BJ (cell line): ENCODE data around the gene TEX261. TPM values are rescaled to one million over a fixed set of nuclear protein-coding genes. Genes with fewer than 3 reads are reported as not detected.

ENCODE experiments used
- CTCF ChIA-PET: fragments of 350-600 bp; formaldehyde crosslinking; extraction: SDS; loops from one replicate; lab custom pipeline; 2021; ENCODE audit warnings: antibody characterized with exemption, inconsistent platforms; lab: Yijun Ruan, JAX
- POLR2A ChIA-PET: fragments of 300-600 bp; sonication (Branson Sonifier 250); formaldehyde crosslinking; extraction: SDS; loops from one replicate; lab custom pipeline; 2021; ENCODE audit warnings: antibody characterized with exemption; lab: Charles Lee
- DNase-seq: peaks from one replicate; pipeline ENCODE4 v3.0.0-alpha.2; 2011; ENCODE audit warnings: low read depth
- H3K27me3 ChIP-seq: 2 replicates; pipeline ENCODE4 v1.6.0; 2011; ENCODE audit warnings: low read length; ENCODE audit not compliant: control insufficient read depth, insufficient read depth
- H3K36me3 ChIP-seq: 2 replicates; pipeline ENCODE4 v1.5.1; 2011; ENCODE audit warnings: low read length; ENCODE audit not compliant: control insufficient read depth, insufficient read depth
- H3K4me3 ChIP-seq: 2 replicates; pipeline ENCODE4 v1.5.1; 2011; ENCODE audit warnings: low read depth, mild to moderate bottlenecking, control low read depth, low read length
- polyA plus RNA-seq: library from polyadenylated mRNA; depleted of rRNA; stranded (reverse); fragments of >200 nt; gene quantifications from 2 replicates; pipeline ENCODE4 v1.2.3, GENCODE V29; 2011
- TF ChIP-seq, protein P1 (sequence below): IDR thresholded peaks from 2 replicates; pipeline ENCODE4 v1.5.1; 2011; ENCODE audit warnings: low read depth, mild to moderate bottlenecking, control low read depth, inconsistent platforms, low read length, moderate library complexity; ENCODE audit not compliant: insufficient read depth

Gene TEX261
- polyA plus RNA-seq, 1 experiment: 83.2 TPM

DNA sequence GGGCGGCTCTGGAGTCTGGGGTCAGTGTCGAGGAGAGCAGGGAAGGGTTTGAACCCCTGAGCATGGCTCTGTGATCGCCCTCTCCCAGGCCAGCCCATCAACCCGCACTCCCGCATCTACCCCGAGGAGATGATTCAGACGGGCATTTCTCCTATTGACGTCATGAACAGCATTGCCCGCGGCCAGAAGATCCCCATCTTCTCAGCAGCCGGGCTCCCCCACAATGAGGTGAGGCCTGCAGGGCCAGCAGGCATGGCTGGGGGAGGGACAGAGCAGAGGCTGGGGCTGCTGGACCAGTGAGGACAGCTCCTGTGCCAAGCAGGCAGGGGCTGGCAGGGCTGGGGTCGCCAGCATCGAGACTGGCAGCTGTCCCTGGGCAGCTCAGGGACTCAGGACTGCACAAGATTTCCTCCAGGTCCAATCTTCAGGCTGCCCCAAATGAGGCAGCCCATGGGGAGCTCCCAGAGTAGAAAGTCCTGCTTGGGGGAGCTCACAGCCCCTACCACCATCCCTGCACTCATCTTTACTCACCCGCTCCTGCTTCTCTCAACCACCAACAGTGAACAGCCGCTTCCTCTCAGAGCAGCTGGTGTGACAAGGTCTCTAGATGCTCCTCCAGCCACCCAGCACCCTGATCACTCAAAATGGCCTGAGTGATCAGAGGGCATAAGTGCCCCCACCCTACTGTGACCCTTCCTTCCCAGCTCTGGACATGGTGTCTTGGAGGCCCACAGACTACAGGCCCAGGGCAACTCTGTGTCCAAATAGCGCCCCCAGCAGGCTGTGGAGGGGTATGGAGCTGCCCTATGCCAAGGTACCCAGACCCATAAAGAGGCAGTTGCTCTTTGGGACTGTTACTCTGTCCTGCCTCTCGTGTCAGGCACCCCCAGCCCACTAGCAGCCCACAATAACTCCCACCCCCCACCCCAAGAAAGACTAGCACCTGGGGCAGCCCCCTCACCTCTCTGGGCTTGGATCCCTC is 34.5 kb downstream of the TEX261 start:
- TF ChIP-seq, protein P1, sequence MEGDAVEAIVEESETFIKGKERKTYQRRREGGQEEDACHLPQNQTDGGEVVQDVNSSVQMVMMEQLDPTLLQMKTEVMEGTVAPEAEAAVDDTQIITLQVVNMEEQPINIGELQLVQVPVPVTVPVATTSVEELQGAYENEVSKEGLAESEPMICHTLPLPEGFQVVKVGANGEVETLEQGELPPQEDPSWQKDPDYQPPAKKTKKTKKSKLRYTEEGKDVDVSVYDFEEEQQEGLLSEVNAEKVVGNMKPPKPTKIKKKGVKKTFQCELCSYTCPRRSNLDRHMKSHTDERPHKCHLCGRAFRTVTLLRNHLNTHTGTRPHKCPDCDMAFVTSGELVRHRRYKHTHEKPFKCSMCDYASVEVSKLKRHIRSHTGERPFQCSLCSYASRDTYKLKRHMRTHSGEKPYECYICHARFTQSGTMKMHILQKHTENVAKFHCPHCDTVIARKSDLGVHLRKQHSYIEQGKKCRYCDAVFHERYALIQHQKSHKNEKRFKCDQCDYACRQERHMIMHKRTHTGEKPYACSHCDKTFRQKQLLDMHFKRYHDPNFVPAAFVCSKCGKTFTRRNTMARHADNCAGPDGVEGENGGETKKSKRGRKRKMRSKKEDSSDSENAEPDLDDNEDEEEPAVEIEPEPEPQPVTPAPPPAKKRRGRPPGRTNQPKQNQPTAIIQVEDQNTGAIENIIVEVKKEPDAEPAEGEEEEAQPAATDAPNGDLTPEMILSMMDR: no peak
- ChIA-PET CTCF (interaction anchor here (0.9 to 4.8 kb wide), 7 partner anchors 8 to 41 kb away, joined by 3 to 33 read pairs (median 4); no protein-coding TSS in a partner anchor), POLR2A (no interaction called here)
- Histone ChIP-seq H3K27me3 (peaks cover under 1% of the 10 kb centered on the region), H3K4me3 (no peak overlapping the region), H3K36me3 (no peaks in the 10 kb centered on the region)
- DNase-seq: no peak

DNA sequence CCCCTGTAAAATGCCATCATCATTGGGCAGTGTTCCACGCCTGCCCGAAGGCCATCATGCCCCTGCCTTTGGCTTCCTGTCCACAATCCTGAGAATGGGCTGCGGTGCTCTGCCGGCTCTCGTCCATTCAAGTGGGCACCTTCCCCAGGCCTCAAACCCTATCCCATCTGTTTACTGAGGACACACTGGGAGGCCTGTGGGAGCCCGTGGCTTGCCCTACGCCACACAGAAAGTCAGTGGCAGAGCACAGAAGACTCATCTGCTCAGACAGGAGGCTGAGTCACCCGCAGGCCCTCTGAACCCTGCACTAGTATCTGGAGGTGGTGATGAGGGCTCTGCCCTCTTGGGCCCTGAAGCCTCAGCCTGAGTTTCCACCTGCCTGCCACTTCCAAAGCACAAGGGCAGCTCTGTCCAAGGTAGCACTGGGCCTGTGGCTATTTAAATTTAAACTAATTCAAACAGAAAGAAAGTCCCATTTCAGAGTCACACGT is 35.4 kb downstream of the TEX261 start:
- TF ChIP-seq, protein P1: no peak
- peaks cover 5% of the 10 kb centered on the region for H3K27me3 ChIP-seq
- ChIA-PET POLR2A (no interaction called here), CTCF (interaction anchor here (0.9 to 4.8 kb wide), 3 partner anchors 12 to 89 kb away, joined by 3 to 33 read pairs (median 4); no protein-coding TSS in a partner anchor)
- DNase-seq: no peak
- H3K36me3 ChIP-seq: no peaks in the 10 kb centered on the region
- no peak overlapping the region for H3K4me3 ChIP-seq

DNA sequence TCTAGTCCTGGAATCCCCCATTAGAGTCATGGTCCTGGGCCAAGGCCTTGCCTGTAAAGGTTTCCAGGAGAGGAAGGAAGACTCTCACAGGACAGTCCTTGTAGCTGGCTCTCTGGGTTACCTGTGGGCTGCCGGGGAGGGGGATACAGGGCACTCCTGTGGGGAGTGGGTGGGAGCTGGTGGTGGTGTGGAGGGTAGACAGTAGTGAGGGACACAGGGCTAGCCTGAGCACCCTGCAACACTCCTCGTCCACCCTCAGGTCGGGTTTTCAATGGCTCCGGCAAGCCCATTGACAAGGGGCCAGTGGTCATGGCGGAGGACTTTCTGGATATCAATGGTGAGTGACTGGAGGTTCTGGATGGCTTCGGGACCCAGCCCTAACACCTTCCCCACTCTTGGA is 35.9 kb downstream of the TEX261 start:
- POLR2A ChIA-PET: no interaction called here
- Histone ChIP-seq H3K27me3 (peaks cover 5% of the 10 kb centered on the region), H3K4me3 (no peak overlapping the region), H3K36me3 (no peaks in the 10 kb centered on the region)
- CTCF ChIA-PET: interaction anchor here (1.3 to 4.8 kb wide), 2 partner anchors 12 to 88 kb away, joined by 4 to 33 read pairs; no protein-coding TSS in a partner anchor
- no peak for DNase-seq
- TF ChIP-seq, protein P1: no peak

DNA sequence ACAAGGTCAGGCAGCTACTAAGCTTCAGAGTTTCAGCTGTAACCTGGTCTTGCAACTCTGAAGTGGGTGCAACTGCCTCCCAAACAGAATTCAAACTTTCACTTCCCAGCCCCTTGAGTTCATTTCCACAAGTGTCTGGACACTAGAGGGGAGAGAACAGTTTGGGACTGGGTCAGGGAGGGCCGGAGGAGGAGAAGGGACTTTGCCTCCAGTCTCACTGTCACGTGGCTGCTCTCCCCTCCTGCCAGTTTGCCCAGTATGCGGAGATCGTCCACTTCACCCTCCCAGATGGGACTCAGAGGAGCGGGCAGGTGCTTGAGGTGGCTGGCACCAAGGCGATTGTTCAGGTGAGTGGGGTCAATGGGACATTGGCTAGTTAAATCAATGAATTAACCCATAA is 36.9 kb downstream of the TEX261 start:
- Histone ChIP-seq H3K36me3 (no peaks in the 10 kb centered on the region), H3K27me3 (peaks cover 5% of the 10 kb centered on the region), H3K4me3 (no peak overlapping the region)
- DNase-seq: no peak
- POLR2A ChIA-PET: no interaction called here
- TF ChIP-seq, protein P1: no peak
- CTCF ChIA-PET: interaction anchor here (0.6 to 4.8 kb wide), 2 partner anchors 8 to 11 kb away, joined by 3 to 33 read pairs; no protein-coding TSS in a partner anchor

DNA sequence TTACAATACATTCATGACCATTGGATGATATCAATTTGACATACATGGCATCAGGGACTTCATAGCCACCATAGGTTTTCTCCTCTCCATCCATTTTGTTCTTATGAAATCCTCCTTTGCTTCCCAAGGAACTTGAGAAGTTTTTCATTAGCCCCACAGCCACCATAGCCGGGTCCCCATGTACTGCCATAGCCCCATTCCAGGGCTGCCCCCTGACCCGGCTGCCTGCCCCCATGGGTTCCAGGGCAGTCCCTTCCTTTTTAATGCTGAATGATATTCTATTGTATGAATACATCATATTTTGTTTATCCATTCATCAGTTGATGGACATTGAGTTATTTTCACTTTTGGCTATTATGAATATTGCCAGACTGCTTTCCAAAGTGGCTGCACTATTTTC is 38.5 kb downstream of the TEX261 start:
- no peak overlapping the region for H3K4me3 ChIP-seq
- H3K27me3 ChIP-seq: peaks cover 5% of the 10 kb centered on the region
- ChIA-PET CTCF (no interaction called here), POLR2A (no interaction called here)
- TF ChIP-seq, protein P1: no peak
- DNase-seq: no peak
- no peaks in the 10 kb centered on the region for H3K36me3 ChIP-seq
